HCT116 (cell line): ENCODE data around the gene BOC. TPM values are rescaled to one million over a fixed set of nuclear protein-coding genes. Genes with fewer than 3 reads are reported as not detected.

Source experiments
- ATAC-seq: fragments of 200-7000 bp; cut with Tn5 transposase; 2 replicates; pipeline ENCODE4 v1.9.1; 2020; ENCODE audit warnings: mild to moderate bottlenecking, moderate library complexity
- BruUV-seq: library from RNA; stranded (reverse); fragments of 400-500 nt; replicated peaks from 2 replicates; lab custom pipeline; 2021; lab: Mats Ljungman, UMichigan
- CTCF ChIA-PET: fragments of 300-600 bp; sonication (Branson Sonifier 250); formaldehyde crosslinking; loops from one replicate; lab custom pipeline; 2021; ENCODE audit warnings: antibody characterized with exemption; lab: Charles Lee
- POLR2A ChIA-PET: fragments of 300-600, 350-600 bp; sonication (Branson Sonifier 250); formaldehyde crosslinking; loops from one replicate; lab custom pipeline; 2021; ENCODE audit warnings: antibody characterized with exemption; lab: Charles Lee
- RAD21 ChIA-PET, 2 experiments: fragments of 300-600 bp; sonication (Branson Sonifier 250); formaldehyde crosslinking; loops; one replicate each; lab custom pipeline; 2023; ENCODE audit warnings: low total read pairs in 2 of 2; ENCODE audit not compliant: uncharacterized antibody in 2 of 2, unreplicated experiment in 2 of 2, low non-redundant PET in 1 of 2; lab: Charles Lee
- DNase-seq: peaks from one replicate; pipeline ENCODE4 v3.0.0-alpha.2; 2010; ENCODE audit warnings: low read depth, low spot score
- H2AFZ ChIP-seq: fragments of 200-600 bp; shearing (Covaris generic), sonication (generic); 2 replicates; pipeline ENCODE4 v1.6.1; 2017; ENCODE audit warnings: low read depth, mixed run types, mixed read lengths, antibody characterized with exemption, low read length; ENCODE audit not compliant: poor library complexity, severe bottlenecking
- H3K27ac ChIP-seq: 2 replicates; pipeline ENCODE4 v1.5.1; 2012; ENCODE audit warnings: low read depth, low read length
- H3K27me3 ChIP-seq: fragments of 200-600 bp; sonication (generic); 2 replicates; pipeline ENCODE4 v1.6.1; 2016; ENCODE audit warnings: mixed run types, low read length, mixed read lengths; ENCODE audit not compliant: insufficient read depth
- H3K36me3 ChIP-seq, 2 experiments: fragments of 200-500 bp in 1 of 2; fragments of 200-600 bp in 1 of 2; sonication (Bioruptor generic) in 1 of 2; sonication (generic) in 1 of 2; 2 replicates each; pipeline versions ENCODE4 v1.5.1 to v1.6.1; 2014 to 2016; ENCODE audit warnings: low read length in 2 of 2, inconsistent platforms in 1 of 2, mixed read lengths in 1 of 2, mixed run types in 1 of 2; ENCODE audit not compliant: insufficient read depth in 2 of 2, control insufficient read depth in 1 of 2
- H3K4me1 ChIP-seq, 2 experiments: fragments of 200-600 bp in 1 of 2; sonication (generic) in 1 of 2; 2 replicates each; pipeline versions ENCODE4 v1.5.1 to v1.6.1; 2012 to 2017; ENCODE audit warnings: low read length in 2 of 2, inconsistent platforms in 1 of 2, mild to moderate bottlenecking in 1 of 2, mixed read lengths in 1 of 2, mixed run types in 1 of 2, moderate library complexity in 1 of 2; ENCODE audit not compliant: insufficient read depth in 2 of 2, control insufficient read depth in 1 of 2
- H3K4me2 ChIP-seq: fragments of 200-600 bp; sonication (generic); 2 replicates; pipeline ENCODE4 v1.6.1; 2017; ENCODE audit warnings: mixed run types, low read length, mixed read lengths
- H3K4me3 ChIP-seq, 2 experiments: fragments of 200-600 bp in 1 of 2; sonication (generic) in 1 of 2; replicated peaks in 1 of 2; 2 replicates each; pipeline ENCODE4 v1.5.1; 2011 to 2016; ENCODE audit warnings: low read length in 2 of 2, control low read depth in 1 of 2, low read depth in 1 of 2, mild to moderate bottlenecking in 1 of 2, mixed read lengths in 1 of 2, mixed run types in 1 of 2
- H3K79me2 ChIP-seq: fragments of 200-600 bp; sonication (generic); 2 replicates; pipeline ENCODE4 v1.6.1; 2017; ENCODE audit warnings: mild to moderate bottlenecking, mixed run types, low read length, moderate library complexity, mixed read lengths; ENCODE audit not compliant: insufficient read depth
- H3K9ac ChIP-seq: fragments of 200-600 bp; sonication (generic); 2 replicates; pipeline ENCODE4 v1.6.1; 2016; ENCODE audit warnings: low read length, mixed read lengths
- H3K9me2 ChIP-seq: fragments of 200-600 bp; sonication (generic), shearing (Covaris generic); 2 replicates; pipeline ENCODE4 v1.6.1; 2017; ENCODE audit warnings: mixed run types, mild to moderate bottlenecking, moderate library complexity; ENCODE audit not compliant: insufficient read depth
- H3K9me3 ChIP-seq, 2 experiments: fragments of 200-500 bp in 1 of 2; fragments of 200-600 bp in 1 of 2; sonication (Bioruptor generic) in 1 of 2; sonication (generic) in 1 of 2; 2 replicates each; pipeline ENCODE4 v1.6.1; 2014 to 2017; ENCODE audit warnings: low read length in 2 of 2, mixed read lengths in 2 of 2, inconsistent platforms in 1 of 2, low read depth in 1 of 2, mild to moderate bottlenecking in 1 of 2, mixed run types in 1 of 2, moderate library complexity in 1 of 2; ENCODE audit not compliant: control insufficient read depth in 1 of 2, insufficient read depth in 1 of 2
- H4K20me1 ChIP-seq: fragments of 200-600 bp; sonication (generic), shearing (Covaris generic); 2 replicates; pipeline ENCODE4 v1.6.1; 2017; ENCODE audit warnings: mixed run types, mild to moderate bottlenecking, moderate library complexity; ENCODE audit not compliant: insufficient read depth
- JUND ChIP-seq: IDR thresholded peaks from 2 replicates; pipeline ENCODE4 v1.6.1; 2012
- RAD21 ChIP-seq: IDR thresholded peaks from 2 replicates; pipeline ENCODE4 v1.6.1; 2012; ENCODE audit warnings: low read depth, mild to moderate bottlenecking
- REST ChIP-seq: IDR thresholded peaks from 2 replicates; pipeline ENCODE4 v1.6.1; 2012; ENCODE audit warnings: low read depth
- SRF ChIP-seq: IDR thresholded peaks from 2 replicates; pipeline ENCODE4 v1.6.1; 2012; ENCODE audit warnings: low read depth
- intact Hi-C: fragments of 100-400 bp; cut with micrococcal nuclease; formaldehyde crosslinking; loops from 2 replicates; pipeline ENCODE4 v1.10.0; 2022
- total RNA-seq: library from RNA; stranded (reverse); gene quantifications from one replicate; pipeline ENCODE4 v1.2.1, GENCODE V29; 2021; ENCODE audit not compliant: unreplicated experiment
- TF ChIP-seq, protein P1 (sequence below), 3 experiments: fragments of 200-600 bp in 1 of 3; sonication (generic) in 1 of 3; IDR thresholded peaks in 2 of 3; conservative IDR thresholded peaks in 1 of 3; 2 replicates each; pipeline ENCODE4 v1.5.1; 2012 to 2017; ENCODE audit warnings: low read depth in 2 of 3, low read length in 2 of 3, antibody characterized with exemption in 1 of 3, borderline replicate concordance in 1 of 3, control low read depth in 1 of 3, mild to moderate bottlenecking in 1 of 3, mixed read lengths in 1 of 3, mixed run types in 1 of 3, moderate library complexity in 1 of 3; ENCODE audit not compliant: insufficient read depth in 1 of 3

The BOC gene
- total RNA-seq, 1 experiment from 2014 or later: 3.3 TPM

GRCh38 chr3:113275929-113276750 is 64.8 kb downstream of the BOC start:
- H3K9me2 ChIP-seq: no peaks in the 10 kb centered on the region
- H4K20me1 ChIP-seq: no peaks in the 10 kb centered on the region
- ATAC-seq (peak; percentile 65), DNase-seq (no peak)
- H3K27ac ChIP-seq: no peak overlapping the region; the same call in 1 of the 2 replicates
- H3K79me2 ChIP-seq: no peaks in the 10 kb centered on the region
- CTCF ChIA-PET: interaction anchor here (1.0 to 1.4 kb wide), 3 partner anchors 12 to 140 kb away, joined by 4 to 5 read pairs (median 4); no protein-coding TSS in a partner anchor
- no peak overlapping the region for H3K4me3 ChIP-seq
- BruUV-seq: no TSS peak
- H3K27me3 ChIP-seq: no peaks in the 10 kb centered on the region
- no peaks in the 10 kb centered on the region for H3K9me3 ChIP-seq
- H3K4me1 ChIP-seq: peaks cover 10% of the 10 kb centered on the region in 2 experiments; a peak in 2 of 4 replicates
- no peaks in the 10 kb centered on the region for H3K36me3 ChIP-seq
- H2AFZ ChIP-seq: no peak overlapping the region
- H3K4me2 ChIP-seq: 0 out of 2 replicates have a peak overlapping the region, but pooled peaks have one; percentile 2
- TF ChIP-seq, protein P1, sequence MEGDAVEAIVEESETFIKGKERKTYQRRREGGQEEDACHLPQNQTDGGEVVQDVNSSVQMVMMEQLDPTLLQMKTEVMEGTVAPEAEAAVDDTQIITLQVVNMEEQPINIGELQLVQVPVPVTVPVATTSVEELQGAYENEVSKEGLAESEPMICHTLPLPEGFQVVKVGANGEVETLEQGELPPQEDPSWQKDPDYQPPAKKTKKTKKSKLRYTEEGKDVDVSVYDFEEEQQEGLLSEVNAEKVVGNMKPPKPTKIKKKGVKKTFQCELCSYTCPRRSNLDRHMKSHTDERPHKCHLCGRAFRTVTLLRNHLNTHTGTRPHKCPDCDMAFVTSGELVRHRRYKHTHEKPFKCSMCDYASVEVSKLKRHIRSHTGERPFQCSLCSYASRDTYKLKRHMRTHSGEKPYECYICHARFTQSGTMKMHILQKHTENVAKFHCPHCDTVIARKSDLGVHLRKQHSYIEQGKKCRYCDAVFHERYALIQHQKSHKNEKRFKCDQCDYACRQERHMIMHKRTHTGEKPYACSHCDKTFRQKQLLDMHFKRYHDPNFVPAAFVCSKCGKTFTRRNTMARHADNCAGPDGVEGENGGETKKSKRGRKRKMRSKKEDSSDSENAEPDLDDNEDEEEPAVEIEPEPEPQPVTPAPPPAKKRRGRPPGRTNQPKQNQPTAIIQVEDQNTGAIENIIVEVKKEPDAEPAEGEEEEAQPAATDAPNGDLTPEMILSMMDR (IDR thresholded peaks at IDR 0.05 in 2 of 3, conservative IDR thresholded peaks at IDR 0.05 in 1 of 3; ENCODE audit: borderline replicate concordance in 1 of 3, insufficient read depth in 1 of 3, low read depth in 2 of 3, low read length in 2 of 3): peak in 1 of 3 experiments; percentile 13; a peak in 1 of 6 replicates
- TF ChIP-seq SRF (no peak), REST (no peak), RAD21 (peak; percentile 7; the same call in 1 of the 2 replicates), JUND (no peak)
- TF ChIP-seq, all 23 proteins: peak for 2
- RAD21 ChIA-PET: no interaction called here
- POLR2A ChIA-PET: no interaction called here
- intact Hi-C loops: no loop called here
- no peak overlapping the region for H3K9ac ChIP-seq
